HG03378 (cell line): ENCODE data around the gene TIAM1.
A peak's percentile ranks its signal among the peaks of the same experiment; 100 is the strongest.

Experiments used
- ATAC-seq: cut with Tn5 transposase; IDR thresholded peaks from one replicate; pipeline ENCODE4 v1.9.1; 2021; ENCODE audit warnings: mild to moderate bottlenecking, moderate library complexity; ENCODE audit not compliant: unreplicated experiment

TIAM1 gene

GRCh38 chr21:31218830-31219608 lies 125.0 kb downstream of the TIAM1 start:
- ATAC-seq = no peak

DNA sequence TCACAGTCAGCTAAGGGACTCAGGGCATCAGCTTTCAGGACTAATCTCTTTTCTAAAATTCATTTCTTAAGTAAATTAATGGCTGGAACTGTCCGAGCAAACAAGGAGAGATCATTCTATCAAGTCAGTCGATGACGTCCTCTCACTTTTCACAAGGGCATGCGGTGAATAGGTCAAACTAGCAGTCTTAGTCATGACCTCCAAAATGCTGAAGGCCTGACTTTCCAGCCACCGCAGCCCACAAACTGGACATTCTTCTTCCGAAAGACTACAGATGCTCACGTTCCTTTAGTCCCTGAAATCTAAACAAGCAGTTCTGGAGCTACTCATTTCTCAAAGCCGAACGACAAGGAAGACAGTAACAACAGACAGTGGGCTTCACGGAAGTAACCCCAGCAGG lies 127.9 kb downstream of the TIAM1 start:
- ATAC-seq = no peak

DNA sequence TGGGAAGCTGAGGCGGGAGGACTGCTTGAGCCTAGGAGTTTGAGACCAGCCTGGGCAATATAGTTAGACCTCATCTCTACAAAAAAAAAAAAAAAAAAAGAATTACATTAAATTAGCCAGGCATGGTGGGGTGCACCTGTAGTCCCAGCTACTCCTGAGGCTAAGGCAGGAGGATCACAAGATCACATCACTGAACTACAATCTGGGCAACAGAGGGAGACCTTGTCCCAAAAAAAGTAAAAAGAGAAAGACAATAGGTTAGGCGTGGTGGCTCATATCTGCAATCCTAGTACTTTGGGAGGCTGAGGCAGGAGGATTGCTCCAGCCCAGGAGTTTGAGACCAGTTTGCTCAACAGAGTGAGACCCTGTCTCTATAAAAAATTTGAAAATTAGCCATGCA lies 130.3 kb downstream of the TIAM1 start:
- no peak for ATAC-seq

GRCh38 chr21:31211836-31212235 lies 132.2 kb downstream of the TIAM1 start:
- no peak for ATAC-seq

DNA sequence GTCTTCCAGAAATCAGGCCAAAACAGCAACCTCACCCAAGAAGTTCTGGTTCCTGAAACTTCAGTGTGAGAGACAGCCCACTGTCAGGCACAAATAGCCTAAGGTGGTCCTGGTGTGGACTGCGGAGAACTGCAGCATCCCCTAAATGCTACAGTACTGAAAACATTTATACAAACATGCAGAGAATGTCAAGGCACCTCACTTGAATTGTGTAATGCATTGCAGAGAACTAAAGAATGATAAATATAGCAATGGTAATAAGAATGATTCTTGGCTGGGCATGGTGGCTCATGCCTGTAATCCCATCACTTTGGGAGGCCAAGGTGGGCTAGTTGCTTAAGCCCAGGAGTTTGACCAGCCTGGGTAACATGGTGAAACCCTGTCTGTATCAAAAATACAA lies 138.6 kb downstream of the TIAM1 start:
- ATAC-seq = no peak

DNA sequence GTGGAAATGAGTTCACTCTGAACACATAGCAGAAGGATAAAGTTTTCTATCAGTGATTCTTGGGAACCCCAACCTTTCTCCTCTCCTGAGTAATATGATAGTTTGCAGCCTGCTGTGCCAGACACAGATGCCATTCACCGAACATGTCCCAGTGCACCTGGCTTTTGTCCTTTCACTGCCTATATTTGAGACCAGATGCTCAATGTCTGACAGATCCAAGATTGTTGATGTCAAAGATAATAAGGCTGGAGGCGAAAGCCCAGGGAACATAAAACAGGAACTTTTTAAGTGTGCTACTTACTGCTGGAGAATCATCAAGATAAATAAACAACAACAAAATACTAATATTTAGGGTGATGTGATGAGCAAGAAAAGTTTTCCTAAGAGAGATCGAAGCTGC lies 139.3 kb downstream of the TIAM1 start:
- ATAC-seq = no peak

DNA sequence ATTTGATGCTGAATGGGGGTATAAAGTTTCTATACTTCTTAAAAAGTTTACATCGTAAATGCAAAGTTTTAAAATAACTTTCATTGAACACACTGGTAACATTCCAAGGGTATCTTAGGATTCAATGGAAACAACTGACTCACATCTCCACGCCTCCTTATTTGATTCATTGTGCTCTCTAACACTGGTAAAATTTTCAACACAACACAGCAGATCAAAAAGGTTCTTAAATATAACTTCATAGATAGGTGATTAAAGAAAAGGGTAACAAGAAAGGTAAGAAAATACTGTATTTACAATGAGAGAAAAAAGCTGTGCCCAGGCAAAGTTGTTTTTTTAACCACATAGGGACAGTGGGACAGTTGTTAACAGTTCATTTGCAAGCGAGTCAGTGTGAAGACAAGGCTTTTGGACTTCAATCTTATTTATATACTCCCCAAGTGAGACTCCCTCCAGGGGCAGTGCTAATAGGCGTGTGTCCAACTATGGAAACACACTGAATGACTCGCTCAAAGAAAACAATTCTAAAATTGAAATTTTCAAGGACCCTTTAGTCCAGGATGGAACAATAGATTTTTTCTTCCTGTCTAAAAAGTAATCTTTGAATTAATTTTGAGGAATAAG lies 140.5 kb downstream of the TIAM1 start:
- ATAC-seq = no peak

DNA sequence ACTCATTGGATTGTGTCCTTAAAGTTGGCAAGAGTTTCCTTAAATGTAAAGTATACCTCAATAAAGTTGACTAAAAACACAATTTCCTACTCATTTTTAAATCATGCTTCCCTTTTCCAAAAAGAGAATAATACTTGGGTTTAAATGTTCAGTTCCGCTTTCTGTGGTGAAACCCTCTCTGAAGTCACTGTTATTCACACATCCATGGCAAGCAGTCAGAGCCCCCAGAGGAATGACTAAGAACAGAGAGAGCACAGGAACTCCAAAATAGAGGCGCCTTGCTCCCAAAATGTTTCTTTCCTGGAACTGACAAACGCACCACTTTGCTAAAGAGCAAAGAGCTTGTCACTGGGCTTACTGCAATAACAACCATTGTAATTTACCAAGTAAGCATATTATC lies 142.5 kb downstream of the TIAM1 start:
- ATAC-seq = peak; percentile 72

GRCh38 chr21:31201144-31201543 lies 142.9 kb downstream of the TIAM1 start:
- ATAC-seq = no peak

GRCh38 chr21:31198575-31198974 lies 145.5 kb downstream of the TIAM1 start:
- no peak for ATAC-seq

DNA sequence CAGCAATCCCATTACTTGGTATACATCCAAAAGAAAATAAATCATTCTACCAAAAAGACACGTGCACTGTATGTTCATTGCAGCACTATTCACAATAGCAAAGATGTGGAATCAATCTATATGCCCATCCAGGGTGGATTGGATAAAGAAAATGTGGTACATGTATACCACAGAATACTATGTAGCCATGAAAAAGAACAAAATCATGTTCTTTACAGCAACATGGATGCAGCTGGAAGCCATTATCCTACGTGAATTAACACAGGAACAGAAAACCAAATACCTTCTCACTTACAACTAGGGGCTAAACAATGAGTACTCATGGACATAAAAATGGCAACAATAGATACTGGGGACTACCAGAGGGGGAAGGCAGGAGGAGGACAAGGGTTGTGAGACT lies 147.3 kb downstream of the TIAM1 start:
- no peak for ATAC-seq

- ATAC-seq = peak; percentile 70
Measured at GRCh38 chr21:31195334-31196015, 148.6 kb downstream of the TIAM1 start.

DNA sequence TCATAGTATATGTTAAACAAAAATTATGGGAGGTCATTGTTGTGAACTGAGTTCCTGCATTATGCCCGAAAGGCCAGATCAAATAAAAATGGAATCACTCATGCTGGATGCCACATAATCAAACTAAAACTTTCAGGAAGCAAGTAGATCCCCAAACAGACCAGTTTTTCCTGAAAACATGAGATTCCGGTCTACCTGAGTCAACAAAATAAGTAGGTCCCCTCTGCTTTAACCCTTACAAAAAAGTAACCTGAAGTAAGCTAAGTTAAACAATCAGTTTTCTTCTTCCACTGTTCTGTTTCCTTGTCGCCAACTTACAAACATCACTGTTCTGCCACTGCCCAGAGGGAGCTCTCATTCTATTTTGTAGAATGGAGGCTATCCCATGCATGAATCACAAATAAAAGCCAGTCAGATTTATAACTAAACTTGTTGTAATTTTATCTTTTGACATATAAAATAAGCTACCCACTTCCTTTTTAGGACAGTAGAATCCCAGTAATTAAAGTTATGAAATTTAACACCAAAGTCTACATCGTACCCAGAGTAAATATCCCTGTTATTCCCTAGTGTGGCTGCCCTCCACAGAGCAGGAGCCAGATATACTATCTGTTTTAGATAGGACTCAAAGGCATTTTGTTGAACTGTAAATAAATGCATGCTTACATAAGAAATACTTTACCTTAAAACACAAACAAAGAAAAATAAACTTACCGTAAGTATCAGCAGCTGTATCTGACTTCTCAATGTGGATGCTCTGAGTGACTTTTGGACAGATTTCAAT lies 149.4 kb downstream of the TIAM1 start:
- ATAC-seq = no peak

DNA sequence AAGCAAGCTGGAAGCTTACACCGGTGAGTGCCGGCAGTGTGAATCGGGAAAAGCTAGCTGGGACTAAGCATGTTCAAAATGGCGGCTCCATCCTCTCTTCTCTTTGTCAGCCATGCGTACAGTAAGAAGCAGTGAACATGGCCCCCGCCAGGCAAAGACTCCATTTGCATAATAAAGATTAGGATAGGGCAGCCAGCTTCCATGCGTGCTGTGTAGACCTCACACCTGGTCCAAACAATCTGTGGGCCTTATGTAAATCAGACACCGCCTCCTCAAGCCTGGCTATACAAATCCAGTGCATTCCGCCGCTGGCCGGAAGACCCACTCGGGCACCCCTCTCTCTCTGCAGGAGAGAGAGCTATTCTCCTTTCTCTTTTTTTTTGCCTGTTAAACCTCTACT lies 150.3 kb downstream of the TIAM1 start:
- no peak for ATAC-seq

DNA sequence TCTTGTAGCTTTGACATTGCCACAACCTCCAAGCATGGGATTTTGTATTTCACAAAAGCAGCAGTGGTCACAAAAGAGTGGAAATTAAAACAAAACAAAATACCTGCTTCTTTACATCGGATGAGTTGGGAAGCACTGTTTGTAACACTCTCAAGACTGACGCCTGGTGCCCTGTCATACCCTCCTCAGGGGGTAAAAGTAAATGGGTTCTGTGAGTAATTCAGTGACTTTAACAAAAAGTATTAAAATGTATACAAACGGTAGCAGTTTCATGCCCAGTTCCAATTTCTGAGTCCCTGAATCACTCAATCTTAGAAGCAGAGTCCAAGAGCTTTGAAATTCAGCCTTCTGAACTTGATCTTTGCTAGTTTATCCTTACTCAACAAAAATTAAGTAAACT lies 152.5 kb downstream of the TIAM1 start:
- no peak for ATAC-seq

DNA sequence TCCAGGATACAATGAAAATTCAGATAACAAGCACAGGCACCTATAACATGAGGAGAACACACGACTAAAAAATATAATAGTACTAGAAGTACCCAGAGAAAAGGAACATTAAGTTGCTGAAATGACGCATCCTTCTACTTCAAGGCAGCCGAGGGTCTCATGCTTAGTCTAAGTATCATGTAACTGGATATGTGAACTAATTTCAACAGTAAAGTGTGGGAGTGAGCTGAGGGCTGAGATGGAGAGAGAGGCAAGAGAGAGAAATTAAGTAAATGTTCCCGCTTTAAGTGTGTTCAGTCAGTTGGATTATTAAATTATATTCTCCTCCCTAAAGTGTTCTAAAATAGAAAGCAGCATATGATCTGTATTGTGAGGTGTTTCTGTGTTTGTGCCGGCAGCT lies 153.5 kb downstream of the TIAM1 start:
- no peak for ATAC-seq

DNA sequence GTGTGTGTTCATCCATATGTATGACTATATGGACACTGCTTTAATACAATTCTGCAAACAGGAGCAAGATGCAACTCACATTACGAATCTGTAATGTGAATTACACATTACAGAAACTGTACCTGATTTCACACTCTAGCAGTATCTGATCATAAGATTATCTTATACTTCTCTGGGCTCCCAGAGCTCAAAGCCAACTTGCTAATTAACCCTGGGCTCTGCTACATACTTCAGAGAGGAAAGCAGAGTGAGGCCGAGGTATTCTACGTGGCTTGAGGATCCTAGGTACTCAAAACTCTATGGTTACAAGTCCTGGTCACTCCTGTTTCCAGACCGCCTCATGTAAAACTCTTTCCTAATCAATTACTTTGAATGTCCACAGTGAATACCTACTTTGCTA lies 156.6 kb downstream of the TIAM1 start:
- no peak for ATAC-seq

GRCh38 chr21:31186916-31187315 lies 157.1 kb downstream of the TIAM1 start:
- ATAC-seq = no peak

DNA sequence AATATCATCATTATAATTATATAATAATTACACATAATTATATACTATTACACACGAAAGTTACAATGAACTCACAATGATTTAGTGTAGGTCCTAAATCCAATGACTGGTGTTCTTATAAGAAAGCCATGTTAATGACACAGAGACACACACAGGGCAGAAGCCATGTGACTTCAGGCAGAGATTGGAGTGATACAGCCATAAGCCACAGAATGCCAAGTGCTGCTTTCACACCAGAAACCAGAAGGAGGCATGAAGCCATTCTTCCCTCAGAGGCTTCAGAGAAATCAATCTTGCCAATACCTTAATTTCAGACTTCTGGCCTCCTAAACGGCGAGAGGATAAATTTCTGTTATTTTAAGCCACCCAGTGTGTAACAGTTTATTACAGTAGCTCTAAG lies 158.4 kb downstream of the TIAM1 start:
- ATAC-seq = no peak

DNA sequence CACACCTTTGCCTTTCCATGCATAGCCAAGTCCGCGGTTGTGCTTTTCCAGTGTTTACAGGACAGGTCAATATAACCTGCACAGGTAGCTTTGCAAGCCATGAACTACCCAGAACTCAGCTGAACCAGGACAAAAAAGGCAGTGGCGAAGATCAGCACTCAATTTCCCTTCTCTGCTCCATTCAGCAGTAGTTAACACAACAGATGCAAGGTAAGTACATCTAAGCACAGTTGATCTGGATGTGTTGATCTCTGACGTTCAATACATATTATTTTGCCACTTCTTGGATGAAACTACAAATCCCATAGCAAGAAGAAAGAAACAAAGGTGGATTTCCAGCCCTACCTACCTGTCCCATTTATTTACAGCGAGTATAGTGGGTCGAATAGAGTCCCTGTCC lies 159.2 kb downstream of the TIAM1 start:
- ATAC-seq = no peak

DNA sequence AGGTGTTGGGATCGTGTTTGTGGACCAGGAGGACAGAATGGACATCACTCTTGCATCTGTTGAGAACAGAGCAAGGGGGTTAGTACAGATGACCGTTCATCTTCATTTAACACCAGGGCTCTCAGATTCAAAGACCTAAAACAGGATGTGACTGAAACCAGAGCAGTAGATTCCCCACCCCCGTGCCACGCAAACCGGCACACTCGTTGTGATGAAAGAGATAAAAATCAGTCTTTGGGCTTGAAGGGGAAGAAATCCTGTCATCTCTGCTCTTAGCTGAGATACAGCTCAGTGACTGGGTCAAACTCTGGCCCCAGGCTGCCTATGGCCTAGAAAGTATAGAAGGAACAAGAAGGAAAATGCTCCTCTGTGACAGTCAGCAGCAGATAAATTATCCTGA lies 159.6 kb downstream of the TIAM1 start:
- ATAC-seq = peak; percentile 63
